Measurements from ENCODE around the gene MAGI2. TPM values are rescaled to one million over a fixed set of nuclear protein-coding genes. Genes with fewer than 3 reads are reported as not detected.

The MAGI2 gene
- total and polyA plus RNA-seq, 2 experiments from 2014 or later = 10.4 to 26.4 TPM

- Histone ChIP-seq H3K27me3 (ENCODE audit: insufficient read depth) (no peaks in the 10 kb centered on the region), H3K79me2 (replicated peaks; ENCODE audit: insufficient read depth) (no peaks in the 10 kb centered on the region), H3K36me3 (ENCODE audit: insufficient read depth) (no peaks in the 10 kb centered on the region), H3K4me2 (no peak overlapping the region), H4K20me1 (replicated peaks; ENCODE audit: insufficient read depth) (no peaks in the 10 kb centered on the region), H3K4me1 (ENCODE audit: insufficient read depth) (peaks cover 18% of the 10 kb centered on the region), H3K27ac (ENCODE audit: low read depth) (no peak overlapping the region), H2AFZ (no peak overlapping the region), H3K9me2 (ENCODE audit: insufficient read depth) (peaks cover 8% of the 10 kb centered on the region; the same call in 1 of the 2 replicates), H3K4me3 (no peak overlapping the region), H3F3A (replicated peaks; ENCODE audit: low read depth) (no peaks in the 10 kb centered on the region)
- DNase-seq (ENCODE audit: low spot score) (no peak), ATAC-seq (no peak)
- no peaks in the 10 kb centered on the region for H3K27me3 Mint-ChIP-seq (ENCODE audit: insufficient read depth, low read depth, poor library complexity)
- TF ChIP-seq ZNF114 (CRISPR knock-in tag; IDR thresholded peaks at IDR 0.05) (no peak), JUNB (IDR thresholded peaks at IDR 0.05; ENCODE audit: unreplicated experiment) (no peak), EZH2phosphoT487 (IDR thresholded peaks at IDR 0.05; ENCODE audit: unreplicated experiment) (no peak), ZNF462 (CRISPR knock-in tag; IDR thresholded peaks at IDR 0.05) (no peak), ZNF331 (CRISPR knock-in tag; IDR thresholded peaks at IDR 0.05; ENCODE audit: low read depth) (no peak), CREB1 (CRISPR knock-in tag; IDR thresholded peaks at IDR 0.05; ENCODE audit: low read depth) (no peak), NANOG (IDR thresholded peaks at IDR 0.05; ENCODE audit: borderline replicate concordance) (no peak), REST (IDR thresholded peaks at IDR 0.05; ENCODE audit: unreplicated experiment) (no peak), EZH2 (IDR thresholded peaks at IDR 0.05; ENCODE audit: low read depth, unreplicated experiment) (no peak), STAT1 (IDR thresholded peaks at IDR 0.05; ENCODE audit: unreplicated experiment) (no peak), POLR2AphosphoS5 (IDR thresholded peaks at IDR 0.05; ENCODE audit: low read depth) (no peak)
- TF ChIP-seq, protein P1, sequence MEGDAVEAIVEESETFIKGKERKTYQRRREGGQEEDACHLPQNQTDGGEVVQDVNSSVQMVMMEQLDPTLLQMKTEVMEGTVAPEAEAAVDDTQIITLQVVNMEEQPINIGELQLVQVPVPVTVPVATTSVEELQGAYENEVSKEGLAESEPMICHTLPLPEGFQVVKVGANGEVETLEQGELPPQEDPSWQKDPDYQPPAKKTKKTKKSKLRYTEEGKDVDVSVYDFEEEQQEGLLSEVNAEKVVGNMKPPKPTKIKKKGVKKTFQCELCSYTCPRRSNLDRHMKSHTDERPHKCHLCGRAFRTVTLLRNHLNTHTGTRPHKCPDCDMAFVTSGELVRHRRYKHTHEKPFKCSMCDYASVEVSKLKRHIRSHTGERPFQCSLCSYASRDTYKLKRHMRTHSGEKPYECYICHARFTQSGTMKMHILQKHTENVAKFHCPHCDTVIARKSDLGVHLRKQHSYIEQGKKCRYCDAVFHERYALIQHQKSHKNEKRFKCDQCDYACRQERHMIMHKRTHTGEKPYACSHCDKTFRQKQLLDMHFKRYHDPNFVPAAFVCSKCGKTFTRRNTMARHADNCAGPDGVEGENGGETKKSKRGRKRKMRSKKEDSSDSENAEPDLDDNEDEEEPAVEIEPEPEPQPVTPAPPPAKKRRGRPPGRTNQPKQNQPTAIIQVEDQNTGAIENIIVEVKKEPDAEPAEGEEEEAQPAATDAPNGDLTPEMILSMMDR (conservative IDR thresholded peaks at IDR 0.05; ENCODE audit: low read depth in 2 of 2) = no peak
- TF ChIP-seq, protein P2, sequence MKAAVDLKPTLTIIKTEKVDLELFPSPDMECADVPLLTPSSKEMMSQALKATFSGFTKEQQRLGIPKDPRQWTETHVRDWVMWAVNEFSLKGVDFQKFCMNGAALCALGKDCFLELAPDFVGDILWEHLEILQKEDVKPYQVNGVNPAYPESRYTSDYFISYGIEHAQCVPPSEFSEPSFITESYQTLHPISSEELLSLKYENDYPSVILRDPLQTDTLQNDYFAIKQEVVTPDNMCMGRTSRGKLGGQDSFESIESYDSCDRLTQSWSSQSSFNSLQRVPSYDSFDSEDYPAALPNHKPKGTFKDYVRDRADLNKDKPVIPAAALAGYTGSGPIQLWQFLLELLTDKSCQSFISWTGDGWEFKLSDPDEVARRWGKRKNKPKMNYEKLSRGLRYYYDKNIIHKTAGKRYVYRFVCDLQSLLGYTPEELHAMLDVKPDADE (IDR thresholded peaks at IDR 0.05) = no peak
- H3K36me3 Mint-ChIP-seq (ENCODE audit: low read depth) = peaks cover 6% of the 10 kb centered on the region; the same call in 1 of the 3 replicates
- H3K27ac Mint-ChIP-seq = no peak overlapping the region
- no peak overlapping the region for H3K4me3 Mint-ChIP-seq
- H3K9me3 Mint-ChIP-seq = no peaks in the 10 kb centered on the region; the same call in 2 of the 3 replicates
- H3K4me1 Mint-ChIP-seq = peaks cover 20% of the 10 kb centered on the region
Measured at GRCh38 chr7:78427209-78427608, 1026.3 kb downstream of the MAGI2 start.
